Glutamatergic neuron (in vitro differentiated cells): ENCODE data around the gene GHR. TPM values are rescaled to one million over a fixed set of nuclear protein-coding genes. Genes with fewer than 3 reads are reported as not detected.

ENCODE experiments used
- DNase-seq: peaks from one replicate; pipeline ENCODE4 v3.0.0; 2022
- H3K27ac Mint-ChIP-seq: one replicate; pipeline ENCODE4 v1.8.0; 2020; ENCODE audit warnings: mild to moderate bottlenecking, mixed read lengths, inconsistent platforms; ENCODE audit not compliant: unreplicated experiment
- H3K27me3 Mint-ChIP-seq: one replicate; pipeline ENCODE4 v1.8.0; 2020; ENCODE audit warnings: mild to moderate bottlenecking, moderate library complexity, mixed read lengths, inconsistent platforms; ENCODE audit not compliant: unreplicated experiment
- H3K36me3 Mint-ChIP-seq: one replicate; pipeline ENCODE4 v1.8.0; 2020; ENCODE audit warnings: mild to moderate bottlenecking, mixed read lengths, inconsistent platforms; ENCODE audit not compliant: unreplicated experiment
- H3K4me1 Mint-ChIP-seq: one replicate; pipeline ENCODE4 v1.8.0; 2020; ENCODE audit warnings: mild to moderate bottlenecking, low read depth, mixed read lengths, inconsistent platforms; ENCODE audit not compliant: unreplicated experiment
- H3K4me3 Mint-ChIP-seq: one replicate; pipeline ENCODE4 v1.8.0; 2020; ENCODE audit warnings: mild to moderate bottlenecking, mixed read lengths, inconsistent platforms; ENCODE audit not compliant: unreplicated experiment
- H3K9me3 Mint-ChIP-seq: one replicate; pipeline ENCODE4 v1.8.0; 2020; ENCODE audit warnings: mild to moderate bottlenecking, moderate library complexity, mixed read lengths, inconsistent platforms; ENCODE audit not compliant: unreplicated experiment
- total RNA-seq: library from RNA; stranded (reverse); fragmentation: NEBNext Ultra II Directional; extraction: Animal tissue kit (Norgen Biotek cat#: 25700); gene quantifications from one replicate; pipeline ENCODE4 v1.2.1, GENCODE V29; 2021; ENCODE audit not compliant: unreplicated experiment
- TF ChIP-seq, protein P1 (sequence below): fragments of 200-600 bp; sonication (generic); IDR thresholded peaks from one replicate; pipeline ENCODE4 v1.5.0; 2021; ENCODE audit not compliant: partially characterized antibody, unreplicated experiment

Gene GHR
- total RNA-seq, 1 donor from 2014 or later, result not detected

- DNase-seq, result no peak
- peaks cover 2% of the 10 kb centered on the region for H3K27me3 Mint-ChIP-seq
- H3K4me1 Mint-ChIP-seq, result peaks cover 5% of the 10 kb centered on the region
- H3K36me3 Mint-ChIP-seq, result no peaks in the 10 kb centered on the region
- no peak overlapping the region for H3K4me3 Mint-ChIP-seq
- H3K9me3 Mint-ChIP-seq, result no peaks in the 10 kb centered on the region
- TF ChIP-seq, protein P1, sequence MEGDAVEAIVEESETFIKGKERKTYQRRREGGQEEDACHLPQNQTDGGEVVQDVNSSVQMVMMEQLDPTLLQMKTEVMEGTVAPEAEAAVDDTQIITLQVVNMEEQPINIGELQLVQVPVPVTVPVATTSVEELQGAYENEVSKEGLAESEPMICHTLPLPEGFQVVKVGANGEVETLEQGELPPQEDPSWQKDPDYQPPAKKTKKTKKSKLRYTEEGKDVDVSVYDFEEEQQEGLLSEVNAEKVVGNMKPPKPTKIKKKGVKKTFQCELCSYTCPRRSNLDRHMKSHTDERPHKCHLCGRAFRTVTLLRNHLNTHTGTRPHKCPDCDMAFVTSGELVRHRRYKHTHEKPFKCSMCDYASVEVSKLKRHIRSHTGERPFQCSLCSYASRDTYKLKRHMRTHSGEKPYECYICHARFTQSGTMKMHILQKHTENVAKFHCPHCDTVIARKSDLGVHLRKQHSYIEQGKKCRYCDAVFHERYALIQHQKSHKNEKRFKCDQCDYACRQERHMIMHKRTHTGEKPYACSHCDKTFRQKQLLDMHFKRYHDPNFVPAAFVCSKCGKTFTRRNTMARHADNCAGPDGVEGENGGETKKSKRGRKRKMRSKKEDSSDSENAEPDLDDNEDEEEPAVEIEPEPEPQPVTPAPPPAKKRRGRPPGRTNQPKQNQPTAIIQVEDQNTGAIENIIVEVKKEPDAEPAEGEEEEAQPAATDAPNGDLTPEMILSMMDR, result no peak
- no peak overlapping the region for H3K27ac Mint-ChIP-seq
Measured at GRCh38 chr5:42597318-42597937, 174.2 kb downstream of the GHR start.

GRCh38 chr5:42598311-42598710 is 175.1 kb downstream of the GHR start:
- H3K9me3 Mint-ChIP-seq, result no peaks in the 10 kb centered on the region
- H3K27ac Mint-ChIP-seq, result no peak overlapping the region
- TF ChIP-seq, protein P1, result no peak
- H3K36me3 Mint-ChIP-seq, result no peaks in the 10 kb centered on the region
- peaks cover 2% of the 10 kb centered on the region for H3K27me3 Mint-ChIP-seq
- no peak for DNase-seq
- H3K4me3 Mint-ChIP-seq, result no peak overlapping the region
- H3K4me1 Mint-ChIP-seq, result peaks cover 5% of the 10 kb centered on the region

DNA sequence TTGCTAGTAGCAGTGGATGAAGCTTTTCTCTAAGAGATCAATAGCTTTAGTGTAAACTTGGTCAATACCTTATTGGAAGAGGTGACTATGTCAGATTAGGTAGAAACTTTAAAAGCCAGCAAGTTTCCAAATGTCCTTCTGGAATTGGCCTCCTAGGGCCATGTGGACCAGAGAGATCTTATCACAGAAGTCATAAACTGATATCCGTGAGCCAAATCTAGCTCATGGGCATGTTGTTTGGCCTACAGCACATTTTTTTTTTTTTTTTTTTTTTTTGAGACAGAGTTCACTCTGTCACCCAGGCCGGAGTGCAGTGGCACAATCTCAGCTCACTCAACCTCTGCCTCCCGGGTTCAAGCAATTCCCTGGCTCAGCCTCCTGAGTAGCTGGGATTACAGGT is 175.9 kb downstream of the GHR start:
- TF ChIP-seq, protein P1, result no peak
- Mint-ChIP-seq H3K36me3 (no peaks in the 10 kb centered on the region), H3K4me3 (no peak overlapping the region), H3K27me3 (peaks cover 2% of the 10 kb centered on the region), H3K9me3 (no peaks in the 10 kb centered on the region), H3K27ac (no peak overlapping the region), H3K4me1 (peaks cover 5% of the 10 kb centered on the region)
- DNase-seq, result no peak

DNA sequence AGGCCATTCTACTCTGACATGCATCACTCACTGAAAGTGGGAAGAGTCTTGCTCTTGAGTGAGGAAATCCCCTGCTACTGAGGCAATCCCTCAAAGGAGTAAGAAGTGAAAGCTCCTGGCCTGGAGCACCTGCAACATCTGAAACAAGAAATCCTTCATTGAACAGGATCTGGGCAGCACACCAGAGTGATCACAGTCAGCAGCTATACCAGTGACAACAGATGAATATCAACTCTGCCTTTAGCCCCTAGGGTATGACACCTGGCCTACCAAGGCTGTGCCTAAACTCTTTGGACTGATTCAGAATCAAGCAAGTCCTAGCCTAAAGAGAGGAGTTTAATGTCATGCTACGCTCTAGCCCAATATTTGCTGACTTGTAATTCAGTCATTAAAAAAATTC is 177.2 kb downstream of the GHR start:
- Mint-ChIP-seq H3K4me3 (no peak overlapping the region), H3K27me3 (peaks cover 2% of the 10 kb centered on the region), H3K27ac (no peak overlapping the region), H3K9me3 (no peaks in the 10 kb centered on the region), H3K36me3 (no peaks in the 10 kb centered on the region), H3K4me1 (peaks cover 4% of the 10 kb centered on the region)
- TF ChIP-seq, protein P1, result no peak
- no peak for DNase-seq

DNA sequence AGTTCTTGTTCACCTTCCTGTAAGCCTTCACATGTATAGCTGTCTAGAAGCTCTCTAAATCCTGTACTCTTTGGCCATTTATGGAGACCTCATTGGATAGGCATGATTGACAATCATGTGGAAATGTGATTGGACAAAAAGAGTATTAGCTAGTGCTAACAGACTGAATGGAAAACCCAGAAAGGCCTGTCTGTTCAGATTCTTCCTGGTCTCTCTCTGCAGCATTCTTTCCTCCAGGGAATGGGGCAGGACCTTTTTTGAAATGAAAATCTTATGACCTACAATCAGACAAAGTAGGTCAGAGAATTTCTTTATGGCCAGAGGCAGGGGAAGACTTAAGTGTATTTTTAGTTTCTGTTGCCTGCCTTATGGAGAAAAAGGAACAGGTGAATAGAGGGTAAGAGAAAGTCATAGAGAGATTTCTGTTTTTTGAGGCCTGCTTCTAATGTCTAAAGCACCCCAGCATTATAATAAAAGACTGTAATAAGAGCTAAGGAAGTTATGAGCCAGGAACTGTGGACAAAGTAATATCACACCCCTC is 181.0 kb downstream of the GHR start:
- Mint-ChIP-seq H3K27ac (no peak overlapping the region), H3K36me3 (no peaks in the 10 kb centered on the region), H3K9me3 (no peaks in the 10 kb centered on the region), H3K4me1 (no peaks in the 10 kb centered on the region), H3K27me3 (no peaks in the 10 kb centered on the region), H3K4me3 (no peak overlapping the region)
- DNase-seq, result no peak
- TF ChIP-seq, protein P1, result no peak
